Measurements from ENCODE around the gene S100A3. TPM values are rescaled to one million over a fixed set of nuclear protein-coding genes. Genes with fewer than 3 reads are reported as not detected.

S100A3 gene
- total RNA-seq, 1 donor from 2014 or later = not detected

DNA sequence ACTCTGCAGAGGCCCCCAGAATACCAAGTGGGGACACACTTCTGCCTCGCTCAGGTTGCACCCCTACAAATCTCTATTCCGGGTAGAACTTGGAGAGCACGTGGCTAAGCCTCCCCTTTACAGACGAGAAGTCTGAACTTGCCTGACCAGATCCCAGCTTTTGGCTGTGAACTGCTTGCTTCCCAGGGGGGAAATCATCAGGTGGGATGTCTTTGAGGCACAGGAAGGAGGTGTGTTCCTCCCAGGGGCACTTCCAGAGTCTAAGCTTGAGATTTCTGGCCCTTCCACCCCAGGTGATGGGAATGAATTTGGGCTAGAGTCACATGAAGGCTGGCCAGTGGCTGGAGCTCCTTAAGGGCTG lies 1.3 kb upstream of the S100A3 start:
- H3K4me3 Mint-ChIP-seq (ENCODE audit: unreplicated experiment) = no peak overlapping the region
- peaks cover 11% of the 10 kb centered on the region for H3K4me1 Mint-ChIP-seq (ENCODE audit: low read depth, unreplicated experiment)
- no peak for DNase-seq

DNA sequence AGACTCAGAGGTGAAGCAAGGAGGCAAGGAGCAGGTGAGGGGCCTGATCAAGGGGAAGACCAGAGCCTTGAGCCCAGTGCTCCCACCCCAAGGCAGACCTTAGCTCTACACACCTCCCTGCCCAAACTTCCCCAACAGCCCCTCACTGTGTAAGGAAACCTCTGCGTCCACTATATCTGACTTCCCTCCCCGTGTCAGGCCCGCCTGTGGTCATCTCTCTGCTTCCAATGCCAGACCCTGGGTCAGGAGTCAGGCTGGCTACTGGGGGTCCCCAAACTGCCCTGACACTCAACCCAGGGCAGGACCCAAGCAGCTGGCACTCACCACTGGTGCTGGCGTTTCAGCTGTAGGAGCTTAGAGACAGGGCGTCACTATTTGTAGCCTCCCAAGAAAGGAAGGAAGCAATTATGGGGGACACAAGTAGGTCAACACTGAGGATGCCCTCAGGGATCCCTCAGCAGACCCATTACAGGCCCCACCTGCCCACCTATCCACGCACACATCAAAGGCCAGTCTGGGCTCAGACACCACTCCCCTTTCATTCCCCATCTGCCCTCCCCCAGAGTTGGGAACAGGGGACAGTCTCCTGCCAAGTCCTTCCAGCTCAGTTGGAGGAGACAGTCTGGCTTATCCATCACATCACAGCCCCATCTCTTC lies 811 bp upstream of the S100A3 start:
- H3K27me3 Mint-ChIP-seq (ENCODE audit: unreplicated experiment) = peaks cover 10% of the 10 kb centered on the region
- no peak overlapping the region for H3K27ac Mint-ChIP-seq (ENCODE audit: unreplicated experiment)
- peaks cover 16% of the 10 kb centered on the region for H3K4me1 Mint-ChIP-seq (ENCODE audit: low read depth, unreplicated experiment)
- no peaks in the 10 kb centered on the region for H3K36me3 Mint-ChIP-seq (ENCODE audit: unreplicated experiment)
- H3K4me3 Mint-ChIP-seq (ENCODE audit: unreplicated experiment) = no peak overlapping the region
- peaks cover 6% of the 10 kb centered on the region for H3K9me3 Mint-ChIP-seq (ENCODE audit: unreplicated experiment)
- DNase-seq = no peak
- TF ChIP-seq, protein P1, sequence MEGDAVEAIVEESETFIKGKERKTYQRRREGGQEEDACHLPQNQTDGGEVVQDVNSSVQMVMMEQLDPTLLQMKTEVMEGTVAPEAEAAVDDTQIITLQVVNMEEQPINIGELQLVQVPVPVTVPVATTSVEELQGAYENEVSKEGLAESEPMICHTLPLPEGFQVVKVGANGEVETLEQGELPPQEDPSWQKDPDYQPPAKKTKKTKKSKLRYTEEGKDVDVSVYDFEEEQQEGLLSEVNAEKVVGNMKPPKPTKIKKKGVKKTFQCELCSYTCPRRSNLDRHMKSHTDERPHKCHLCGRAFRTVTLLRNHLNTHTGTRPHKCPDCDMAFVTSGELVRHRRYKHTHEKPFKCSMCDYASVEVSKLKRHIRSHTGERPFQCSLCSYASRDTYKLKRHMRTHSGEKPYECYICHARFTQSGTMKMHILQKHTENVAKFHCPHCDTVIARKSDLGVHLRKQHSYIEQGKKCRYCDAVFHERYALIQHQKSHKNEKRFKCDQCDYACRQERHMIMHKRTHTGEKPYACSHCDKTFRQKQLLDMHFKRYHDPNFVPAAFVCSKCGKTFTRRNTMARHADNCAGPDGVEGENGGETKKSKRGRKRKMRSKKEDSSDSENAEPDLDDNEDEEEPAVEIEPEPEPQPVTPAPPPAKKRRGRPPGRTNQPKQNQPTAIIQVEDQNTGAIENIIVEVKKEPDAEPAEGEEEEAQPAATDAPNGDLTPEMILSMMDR (IDR thresholded peaks at IDR 0.05; ENCODE audit: partially characterized antibody, unreplicated experiment) = no peak

More for the DNA sequence above, 1.3 kb upstream of the S100A3 start:
- peaks cover 9% of the 10 kb centered on the region for H3K27me3 Mint-ChIP-seq (ENCODE audit: unreplicated experiment)
- H3K9me3 Mint-ChIP-seq (ENCODE audit: unreplicated experiment) = peaks cover 6% of the 10 kb centered on the region
- no peak overlapping the region for H3K27ac Mint-ChIP-seq (ENCODE audit: unreplicated experiment)
- TF ChIP-seq, protein P1 (IDR thresholded peaks at IDR 0.05; ENCODE audit: partially characterized antibody, unreplicated experiment) = no peak
- H3K36me3 Mint-ChIP-seq (ENCODE audit: unreplicated experiment) = no peaks in the 10 kb centered on the region

DNA sequence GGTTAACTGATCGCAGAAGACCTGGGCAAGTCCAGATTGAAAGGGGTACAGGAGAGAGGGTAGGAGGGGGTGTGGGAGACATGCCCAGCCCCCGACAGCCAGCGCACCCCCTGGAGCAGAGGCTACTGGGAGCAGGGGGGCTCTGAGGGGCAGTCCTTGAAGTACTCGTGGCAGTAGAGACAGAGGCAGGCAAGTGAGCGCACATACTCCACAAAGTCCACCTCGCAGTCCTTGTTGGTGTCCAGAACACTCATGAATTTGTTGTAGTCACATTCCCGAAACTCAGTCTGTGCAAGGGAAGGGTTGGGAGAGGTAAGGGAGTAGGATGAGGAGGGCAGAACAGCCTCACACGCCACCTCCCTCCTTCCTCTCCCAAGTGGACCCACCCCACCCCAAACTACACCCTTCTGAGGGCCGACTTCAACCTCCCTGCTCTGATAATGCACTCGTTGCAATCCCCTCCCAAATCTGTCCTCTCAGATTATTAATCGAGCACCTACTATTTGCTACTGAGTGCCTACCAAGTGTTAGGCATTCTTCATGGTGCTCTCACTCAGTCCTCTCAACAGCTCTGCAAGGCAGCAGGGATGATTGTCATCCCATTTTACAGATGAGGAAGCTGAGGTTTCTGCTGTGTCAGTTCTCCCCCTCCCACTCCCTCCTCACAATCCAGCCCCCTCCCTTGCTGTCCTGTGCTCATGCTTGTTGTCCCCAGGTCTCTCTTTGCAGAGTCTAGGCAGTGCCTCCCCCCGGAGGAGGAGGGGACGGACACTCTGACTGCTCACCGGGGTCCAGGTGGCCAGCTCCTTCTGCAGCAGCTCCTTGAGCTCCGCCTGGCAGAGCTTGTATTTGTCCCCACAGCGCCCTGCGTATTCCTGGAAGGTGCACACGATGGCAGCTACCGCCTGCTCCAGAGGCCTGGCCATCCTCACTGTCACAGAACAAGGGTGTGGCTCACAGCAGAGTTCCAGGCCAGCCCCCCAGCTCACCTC lies 1.2 kb downstream of the S100A3 start:
- peaks cover 6% of the 10 kb centered on the region for H3K9me3 Mint-ChIP-seq (ENCODE audit: unreplicated experiment)
- peaks cover 17% of the 10 kb centered on the region for H3K4me1 Mint-ChIP-seq (ENCODE audit: low read depth, unreplicated experiment)

DNA sequence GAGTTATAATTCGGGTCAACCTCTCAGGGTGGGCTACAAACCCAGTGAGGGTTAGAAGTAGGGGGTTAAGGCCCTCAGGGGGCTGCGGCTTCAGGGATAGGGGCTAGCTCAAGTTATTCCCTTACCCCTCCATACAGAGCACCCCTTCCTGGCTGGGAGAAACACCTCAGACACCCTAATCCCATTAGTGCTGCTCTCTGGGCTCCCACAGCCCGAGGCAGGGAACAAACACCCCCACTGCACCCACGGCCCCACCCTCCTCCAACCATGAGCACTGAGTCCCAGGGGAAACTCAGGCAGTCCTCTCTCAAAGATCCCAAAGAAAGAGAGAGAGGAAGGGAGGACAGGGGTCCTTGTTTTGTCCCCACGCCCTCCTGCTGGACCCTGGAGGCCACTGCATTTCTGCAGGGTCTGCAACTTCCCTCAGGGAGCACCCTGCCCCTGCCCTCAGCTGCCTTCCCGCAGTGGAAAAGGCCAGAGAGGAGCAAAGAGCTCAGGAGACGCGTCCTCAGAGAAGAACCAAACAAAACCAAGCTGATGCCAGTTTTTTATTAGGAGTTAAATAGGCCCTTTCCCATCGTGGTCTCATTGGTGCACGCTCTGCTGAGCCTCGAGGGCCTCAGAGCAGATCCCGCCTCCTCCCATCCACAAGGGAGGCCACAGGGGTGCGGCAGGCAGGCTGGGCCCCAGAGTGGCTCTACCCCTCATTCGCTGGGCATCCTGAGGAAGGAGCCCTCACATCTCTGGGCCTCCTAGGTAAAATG lies 2.1 kb downstream of the S100A3 start:
- peaks cover 7% of the 10 kb centered on the region for H3K9me3 Mint-ChIP-seq (ENCODE audit: unreplicated experiment)
- peaks cover 17% of the 10 kb centered on the region for H3K4me1 Mint-ChIP-seq (ENCODE audit: low read depth, unreplicated experiment)
- H3K36me3 Mint-ChIP-seq (ENCODE audit: unreplicated experiment) = no peaks in the 10 kb centered on the region
- peaks cover 9% of the 10 kb centered on the region for H3K27me3 Mint-ChIP-seq (ENCODE audit: unreplicated experiment)
- TF ChIP-seq, protein P1 (IDR thresholded peaks at IDR 0.05; ENCODE audit: partially characterized antibody, unreplicated experiment) = no peak
- DNase-seq = no peak
- H3K27ac Mint-ChIP-seq (ENCODE audit: unreplicated experiment) = no peak overlapping the region
- H3K4me3 Mint-ChIP-seq (ENCODE audit: unreplicated experiment) = no peak overlapping the region

More for the DNA sequence above, 1.2 kb downstream of the S100A3 start:
- DNase-seq = no peak
- Mint-ChIP-seq H3K27ac (ENCODE audit: unreplicated experiment) (no peak overlapping the region), H3K36me3 (ENCODE audit: unreplicated experiment) (no peaks in the 10 kb centered on the region), H3K4me3 (ENCODE audit: unreplicated experiment) (no peak overlapping the region), H3K27me3 (ENCODE audit: unreplicated experiment) (peaks cover 7% of the 10 kb centered on the region)
- TF ChIP-seq, protein P1 (IDR thresholded peaks at IDR 0.05; ENCODE audit: partially characterized antibody, unreplicated experiment) = no peak

Data from glutamatergic neuron (in vitro differentiated cells).